ENCODE measurements around the gene PCNX2. TPM values are rescaled to one million over a fixed set of nuclear protein-coding genes. Genes with fewer than 3 reads are reported as not detected.

The PCNX2 gene
- total and polyA plus RNA-seq, 2 of the 8 experiments (the other 6 are each of a cell fraction or from before 2014, with no cell fraction given), result 46.1 to 57.6 TPM

DNA sequence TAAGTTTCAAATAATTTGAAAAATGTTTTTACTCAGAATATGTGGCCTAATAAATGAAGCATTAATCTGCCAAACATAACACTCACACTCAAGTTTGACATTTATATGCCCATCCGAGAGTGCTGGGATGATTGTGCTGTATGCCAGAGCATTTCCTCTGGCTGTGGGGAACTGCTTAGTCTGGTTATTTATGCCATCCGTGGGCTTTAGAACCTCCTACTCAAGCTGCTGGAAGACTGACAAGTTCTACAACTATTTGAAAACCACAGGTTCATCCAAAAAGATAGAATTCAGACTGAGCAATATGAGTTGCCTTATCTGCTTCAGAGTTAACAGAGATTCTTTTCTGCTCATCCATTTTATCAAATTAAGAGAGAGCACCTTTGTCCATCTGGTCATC, 25.9 kb downstream of the PCNX2 start:
- Histone ChIP-seq H3K79me2 (ENCODE audit: control insufficient read depth in 1 of 2, insufficient read depth in 2 of 2, low read length in 2 of 2) (peaks cover 0 to 89% of the 10 kb centered on the region in 2 experiments; a peak in 2 of 4 replicates), H3K23me2 (ENCODE audit: low read depth, low read length) (no peaks in the 10 kb centered on the region), H4K20me1 (replicated peaks in 1 of 2; ENCODE audit: control insufficient read depth in 1 of 2, insufficient read depth in 2 of 2, low read length in 2 of 2) (peaks cover 5% of the 10 kb centered on the region in 2 experiments), H3K4me2 (ENCODE audit: insufficient read depth in 1 of 2, low read depth in 2 of 2, low read length in 2 of 2) (no peak overlapping the region), H3K14ac (ENCODE audit: insufficient read length) (no peak overlapping the region), H2BK120ac (replicated peaks; ENCODE audit: low read depth, low read length) (no peak overlapping the region), H2AFZ (ENCODE audit: low read length) (no peak overlapping the region), H3K36me3 (ENCODE audit: control insufficient read depth in 2 of 4, insufficient read depth in 4 of 4, low read length in 3 of 4) (peaks cover 0 to 3% (median 2%) of the 10 kb centered on the region in 4 experiments; a peak in 3 of 8 replicates), H3K9me3 (ENCODE audit: insufficient read depth in 2 of 2, low read depth in 1 of 2, low read length in 1 of 2) (no peaks in the 10 kb centered on the region), H3K18ac (ENCODE audit: extremely low read depth, low read length) (no peak overlapping the region), H3K4ac (replicated peaks; ENCODE audit: insufficient read length, low read depth, low read length) (no peak overlapping the region), H2BK5ac (ENCODE audit: low read depth, low read length) (no peak overlapping the region), H2BK20ac (ENCODE audit: low read length) (no peak overlapping the region), H3K4me1 (replicated peaks in 1 of 4; ENCODE audit: control insufficient read depth in 3 of 4, insufficient read depth in 4 of 4, low read length in 3 of 4) (peaks cover 0 to 4% (median 1%) of the 10 kb centered on the region in 4 experiments; a peak in 2 of 7 replicates), H2BK12ac (ENCODE audit: low read depth, low read length) (no peak overlapping the region), H3K56ac (replicated peaks; ENCODE audit: insufficient read length, low read depth, low read length) (no peak overlapping the region), H4K8ac (ENCODE audit: extremely low read depth, insufficient read depth, low read length) (no peak overlapping the region), H3K23ac (ENCODE audit: insufficient read length) (no peak overlapping the region), H2AK5ac (ENCODE audit: low read depth, low read length) (no peak overlapping the region), H3K27ac (ENCODE audit: low read depth, low read length) (no peak overlapping the region), H2BK15ac (ENCODE audit: low read length) (no peak overlapping the region), H3K4me3 (ENCODE audit: extremely low read depth in 1 of 4, insufficient read depth in 2 of 4, low read depth in 3 of 4, low read length in 4 of 4) (no peak overlapping the region), H4K5ac (ENCODE audit: insufficient read length, low read depth, low read length) (no peak overlapping the region), H3K79me1 (ENCODE audit: low read depth, low read length) (peaks cover 2% of the 10 kb centered on the region; the same call in 1 of the 2 replicates), H4K91ac (replicated peaks; ENCODE audit: insufficient read length, low read length) (no peak overlapping the region), H3K27me3 (replicated peaks in 1 of 4; ENCODE audit: control insufficient read depth in 3 of 4, extremely low read depth in 1 of 4, insufficient read depth in 3 of 4, low read length in 3 of 4) (no peaks in the 10 kb centered on the region), H3K9ac (replicated peaks in 1 of 4; ENCODE audit: extremely low read depth in 1 of 4, low read depth in 3 of 4, low read length in 3 of 4) (no peak overlapping the region)
- WGBS, 2 experiments (ENCODE audit: extremely low coverage in 1 of 2, insufficient coverage in 1 of 2, insufficient read length in 1 of 2, insufficient replicate concordance in 2 of 2, low coverage in 1 of 2, low lambda C conversion rate in 2 of 2, missing lambda C conversion rate in 1 of 2), result 94% methylated on average over 2 of the region's 2 CpGs; no CpG with 5 or more reads in 1 of the 2 experiments
- ChIA-PET POLR2A (ENCODE audit: partially characterized antibody) (no interaction called here), CTCF (ENCODE audit: partially characterized antibody) (no interaction called here)
- DNase-seq (ENCODE audit: low read depth in 1 of 2, low spot score in 2 of 2), result no peak
- FAIRE-seq, result no peak
- no peak for TF ChIP-seq SP4 (IDR thresholded peaks at IDR 0.05; ENCODE audit: low read length)
